HepG2 (cell line): ENCODE data around the gene POLE. TPM values are rescaled to one million over a fixed set of nuclear protein-coding genes. Genes with fewer than 3 reads are reported as not detected.

ENCODE experiments used
- ATAC-seq: fragments of 200-7000 bp; cut with Tn5 transposase; 3 replicates; pipeline ENCODE4 v1.9.1; 2020; ENCODE audit warnings: mild to moderate bottlenecking, moderate library complexity
- BruUV-seq: library from RNA; stranded (reverse); fragments of 400-500 nt; replicated peaks from 2 replicates; lab custom pipeline; 2021; lab: Mats Ljungman, UMichigan
- CTCF ChIA-PET: fragments of 300-600 bp; formaldehyde crosslinking; extraction: SDS; loops from one replicate; lab custom pipeline; 2021; ENCODE audit warnings: low total read pairs, inconsistent platforms, low intra/inter-chr PET ratio; lab: Yijun Ruan, JAX
- POLR2A ChIA-PET: fragments of 350-600 bp; sonication (Branson Sonifier 250); formaldehyde crosslinking; loops from one replicate; lab custom pipeline; 2020; ENCODE audit warnings: antibody characterized with exemption, inconsistent platforms; lab: Yijun Ruan, JAX
- DNase-seq: peaks from one replicate; pipeline ENCODE4 v3.0.0-alpha.2; 2015; ENCODE audit warnings: low spot score
- FAIRE-seq: peaks from 3 replicates; lab custom pipeline; 2011; peaks lifted over from hg19 to GRCh38; lab: Jason Lieb, UNC
- H2AFZ ChIP-seq: one replicate; pipeline ENCODE4 v1.6.1; 2011; ENCODE audit warnings: low read length, inconsistent platforms
- H3K27ac ChIP-seq: fragments of 300-600 bp; 3 replicates; pipeline ENCODE4 v1.8.0; 2011; ENCODE audit warnings: mixed run types, mild to moderate bottlenecking, mixed read lengths, low read length, inconsistent platforms; ENCODE audit not compliant: insufficient read depth; ENCODE audit errors: extremely low read length
- H3K27me3 ChIP-seq, 2 experiments: fragments of 200-600 bp in 1 of 2; 2 replicates in 1 of 2; 3 replicates in 1 of 2; pipeline versions ENCODE4 v1.6.0 to v1.8.0; 2011; ENCODE audit warnings: low read length in 2 of 2, mild to moderate bottlenecking in 2 of 2, moderate library complexity in 2 of 2, inconsistent platforms in 1 of 2; ENCODE audit not compliant: insufficient read depth in 2 of 2, control insufficient read depth in 1 of 2
- H3K36me3 ChIP-seq, 2 experiments: fragments of 200-600 bp in 1 of 2; replicated peaks in 1 of 2; 2 replicates in 1 of 2; 3 replicates in 1 of 2; pipeline versions ENCODE4 v1.5.1 to v1.8.0; 2011; ENCODE audit warnings: low read length in 2 of 2, inconsistent platforms in 1 of 2; ENCODE audit not compliant: insufficient read depth in 2 of 2, control insufficient read depth in 1 of 2
- H3K4me1 ChIP-seq: 2 replicates; pipeline ENCODE4 v1.5.1; 2012; ENCODE audit warnings: low read length, inconsistent platforms; ENCODE audit not compliant: insufficient read depth
- H3K4me2 ChIP-seq: 2 replicates; pipeline ENCODE4 v1.6.0; 2011; ENCODE audit warnings: low read depth, low read length, inconsistent platforms
- H3K4me3 ChIP-seq, 3 experiments: fragments of 200-600 bp in 1 of 3; sonication (generic), shearing (Covaris generic) in 1 of 3; replicated peaks in 1 of 3; 2 replicates each; pipeline ENCODE4 v1.5.1; 2011 to 2016; ENCODE audit warnings: low read length in 3 of 3, inconsistent platforms in 2 of 3, low read depth in 2 of 3, mild to moderate bottlenecking in 2 of 3, control low read depth in 1 of 3, mixed read lengths in 1 of 3; ENCODE audit not compliant: insufficient read depth in 1 of 3
- H3K79me2 ChIP-seq: one replicate; pipeline ENCODE4 v1.6.1; 2011; ENCODE audit warnings: low read length, inconsistent platforms; ENCODE audit not compliant: insufficient read depth
- H3K9ac ChIP-seq: 2 replicates; pipeline ENCODE4 v1.6.0; 2011; ENCODE audit warnings: mild to moderate bottlenecking, low read depth, low read length, inconsistent platforms; ENCODE audit not compliant: insufficient read depth
- H3K9me3 ChIP-seq: 2 replicates; pipeline ENCODE4 v1.5.1; 2012; ENCODE audit warnings: mild to moderate bottlenecking, low read length
- H4K20me1 ChIP-seq: 2 replicates; pipeline ENCODE4 v1.6.0; 2011; ENCODE audit warnings: inconsistent platforms, mild to moderate bottlenecking, low read length, moderate library complexity; ENCODE audit not compliant: insufficient read depth
- AGO2 ChIP-seq: fragments of 200-400 bp; formaldehyde crosslinking; optimal IDR thresholded peaks from 2 replicates; pipeline ENCODE3; 2017; ENCODE audit warnings: mild to moderate bottlenecking, low read depth, low read length, moderate library complexity
- ASH2L ChIP-seq: fragments of 300-600, 200-600 bp; sonication (generic); IDR thresholded peaks from 2 replicates; pipeline ENCODE4 v1.7.0; 2017; ENCODE audit warnings: low read depth, mild to moderate bottlenecking, moderate library complexity, mixed read lengths, low read length; ENCODE audit not compliant: insufficient read length
- DPF2 ChIP-seq: sonication (generic); formaldehyde crosslinking; IDR thresholded peaks from 2 replicates; pipeline ENCODE4 v1.4.0; 2020; ENCODE audit warnings: mild to moderate bottlenecking, low read depth, missing genetic modification reagents, borderline replicate concordance
- FUBP1 ChIP-seq: sonication (generic); formaldehyde crosslinking; IDR thresholded peaks from 2 replicates; pipeline ENCODE4 v1.5.1; 2020; ENCODE audit warnings: missing genetic modification reagents, mild to moderate bottlenecking, borderline replicate concordance
- GMEB1 ChIP-seq: sonication (generic); formaldehyde crosslinking; IDR thresholded peaks from 2 replicates; pipeline ENCODE4 v1.5.1; 2020; ENCODE audit warnings: missing genetic modification reagents, mild to moderate bottlenecking, borderline replicate concordance
- HDAC1 ChIP-seq: sonication (generic); formaldehyde crosslinking; IDR thresholded peaks from 2 replicates; pipeline ENCODE4 v1.5.1; 2020; ENCODE audit warnings: mild to moderate bottlenecking, missing genetic modification reagents
- HMG20B ChIP-seq: conservative IDR thresholded peaks from 2 replicates; pipeline ENCODE4 v1.6.1; 2016; ENCODE audit warnings: missing genetic modification reagents, missing compliant biosample characterization
- POLR2AphosphoS2 ChIP-seq: IDR thresholded peaks from 2 replicates; pipeline ENCODE4 v1.6.1; 2011; ENCODE audit warnings: low read depth, low read length, improper control_type of control experiment
- SMAD9 ChIP-seq: sonication (generic); formaldehyde crosslinking; IDR thresholded peaks from 2 replicates; pipeline ENCODE4 v1.5.1; 2020; ENCODE audit warnings: mild to moderate bottlenecking, missing genetic modification reagents
- ZBTB20 ChIP-seq: sonication (generic); formaldehyde crosslinking; IDR thresholded peaks from 2 replicates; pipeline ENCODE4 v1.8.1; 2023; ENCODE audit warnings: missing genetic modification reagents, low read depth, mild to moderate bottlenecking, borderline replicate concordance
- ZNF280D ChIP-seq: sonication (generic); formaldehyde crosslinking; IDR thresholded peaks from 2 replicates; pipeline ENCODE4 v1.5.1; 2020; ENCODE audit warnings: mild to moderate bottlenecking, missing genetic modification reagents
- ZNF431 ChIP-seq: sonication (generic); formaldehyde crosslinking; IDR thresholded peaks from 2 replicates; pipeline ENCODE4 v1.9.0; 2022; ENCODE audit warnings: missing genetic modification reagents, low read depth, mild to moderate bottlenecking, borderline replicate concordance
- ZNF512B ChIP-seq: sonication (generic); formaldehyde crosslinking; IDR thresholded peaks from 2 replicates; pipeline ENCODE4 v1.5.1; 2020; ENCODE audit warnings: missing genetic modification reagents, mild to moderate bottlenecking, borderline replicate concordance
- ZNF746 ChIP-seq: sonication (generic); formaldehyde crosslinking; IDR thresholded peaks from 2 replicates; pipeline ENCODE4 v1.8.0; 2022; ENCODE audit warnings: mild to moderate bottlenecking, missing genetic modification reagents
- ZNF788 ChIP-seq: sonication (generic); formaldehyde crosslinking; IDR thresholded peaks from 2 replicates; pipeline ENCODE4 v1.5.0; 2020; ENCODE audit warnings: mild to moderate bottlenecking, missing genetic modification reagents, borderline replicate concordance
- WGBS: methylation state at CpG from one replicate; pipeline ENCODE4 v1.1.6; 2017; ENCODE audit warnings: low lambda C conversion rate; 5-methylcytosine and 5-hydroxymethylcytosine counted together
- in situ Hi-C: cut with HindIII; loops from 2 replicates; pipeline ENCODE4 v1.10.0; 2017; ENCODE audit warnings: low pct_unique_long_range_greater_than_20kb; ENCODE audit not compliant: extremely low pct_ligation_motif_present
- intact Hi-C: fragments of 100-400 bp; cut with micrococcal nuclease; formaldehyde crosslinking; loops from one replicate; pipeline ENCODE4 v1.10.0; 2022; ENCODE audit not compliant: unreplicated experiment
- polyA plus RNA-seq, 8 experiments: library from polyadenylated mRNA; depleted of rRNA in 3 of 8; stranded (reverse) in 7 of 8; unstranded in 1 of 8; fragments of >200 nt; fragmentation: Illumina TruSeq in 4 of 8; extraction: Trizol in 4 of 8; gene quantifications; 2 replicates each; pipeline versions ENCODE4 v1.2.1 to v1.2.3, GENCODE V29; 2011 to 2016; ENCODE audit warnings: low read depth in 4 of 8, missing spikeins in 1 of 8, mixed read lengths in 1 of 8; ENCODE audit not compliant: insufficient read depth in 1 of 8
- total RNA-seq, 5 experiments: library from RNA; depleted of rRNA; stranded (reverse); fragments of >200 nt; fragmentation: Illumina TruSeq; extraction: Trizol; gene quantifications; 2 replicates each; pipeline ENCODE4 v1.2.3, GENCODE V29; 2016; ENCODE audit warnings: low read depth in 1 of 5

Gene POLE
- total and polyA plus RNA-seq, 2 of the 13 experiments (the other 11 are each of a cell fraction or from before 2014, with no cell fraction given) = 25.3 to 52.2 TPM

- TF ChIP-seq ZNF788 (no peak), ASH2L (no peak), DPF2 (CRISPR knock-in tag) (no peak), POLR2AphosphoS2 (no peak), ZNF431 (no peak), HMG20B (no peak), ZBTB20 (no peak), ZNF512B (no peak), GMEB1 (no peak)
Measured at GRCh38 chr12:132586929-132587328, 100.2 kb downstream of the POLE start (continued).

- BruUV-seq = no TSS peak
- H3K4me3 ChIP-seq = no peak overlapping the region
- CTCF ChIA-PET = no interaction called here
- no peak overlapping the region for H3K4me2 ChIP-seq
- H3K9me3 ChIP-seq = no peaks in the 10 kb centered on the region
- H3K4me1 ChIP-seq = no peaks in the 10 kb centered on the region
- in situ Hi-C loops = no loop called here
- FAIRE-seq (no peak), ATAC-seq (no peak), DNase-seq (no peak)
- POLR2A ChIA-PET = no interaction called here
- peaks cover 2 to 18% of the 10 kb centered on the region in 2 experiments; a peak in 3 of 5 replicates for H3K27me3 ChIP-seq
- H3K27ac ChIP-seq = no peak overlapping the region
- H2AFZ ChIP-seq = no peak overlapping the region
- intact Hi-C loops = no loop called here
- no peaks in the 10 kb centered on the region for H3K79me2 ChIP-seq
- H3K36me3 ChIP-seq = 0 out of 5 replicates have a peak, but pooled peaks cover 1 to 2% of the 10 kb centered on the region in 2 experiments
- H3K9ac ChIP-seq = no peak overlapping the region
- 85% methylated on average over 15 of the region's 24 CpGs for WGBS
- H4K20me1 ChIP-seq = no peaks in the 10 kb centered on the region
- TF ChIP-seq SMAD9 (CRISPR knock-in tag) (no peak), ZNF746 (CRISPR knock-in tag) (no peak), FUBP1 (CRISPR knock-in tag) (no peak), ZNF280D (CRISPR knock-in tag) (no peak), HDAC1 (CRISPR knock-in tag) (no peak), AGO2 (peak; percentile 45)
Measured at GRCh38 chr12:132585177-132585576, 102.0 kb downstream of the POLE start.
